NOMO-1 treated with DMSO at 0.1 percent for 48 hours (cell line): ENCODE measurements around the gene MCTP2.
A peak's percentile ranks its signal among the peaks of the same experiment; 100 is the strongest.

Source experiments
- DNase-seq: peaks from one replicate; lab custom pipeline; 2025; ENCODE audit not compliant: unreplicated experiment; lab: John Stamatoyannopoulos, UW

MCTP2 gene

GRCh38 chr15:94387442-94387841 lies 156.1 kb downstream of the MCTP2 start:
- DNase-seq, result no peak

DNA sequence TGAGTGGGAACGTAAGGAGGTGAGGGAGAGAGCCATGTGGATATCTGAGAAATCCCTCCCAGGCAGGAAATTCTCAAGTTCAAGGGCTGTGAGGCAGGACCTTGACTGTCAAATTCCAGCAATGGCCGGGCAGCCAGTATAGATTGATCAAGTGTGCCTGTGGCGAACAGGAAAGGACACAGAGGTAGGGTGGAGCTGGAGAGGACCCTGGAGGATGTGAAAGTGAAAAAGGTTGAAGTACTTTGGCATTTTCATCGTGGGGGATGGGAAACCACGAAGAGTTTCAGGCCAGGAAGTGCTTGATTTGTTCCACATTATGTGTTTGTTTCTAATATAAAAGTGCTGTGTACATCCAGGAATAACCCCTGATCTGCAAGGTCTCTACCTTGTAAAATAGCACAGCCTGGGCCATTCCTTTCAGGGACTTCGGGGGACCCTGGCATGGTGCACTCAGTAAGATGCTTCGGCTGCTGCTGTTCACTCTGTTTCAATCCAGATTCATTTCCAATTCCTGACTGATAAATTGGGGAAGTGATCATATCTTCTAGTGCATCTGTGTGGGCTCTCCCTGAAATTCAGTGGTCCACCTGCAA lies 156.6 kb downstream of the MCTP2 start:
- DNase-seq, result peak; percentile 86

DNA sequence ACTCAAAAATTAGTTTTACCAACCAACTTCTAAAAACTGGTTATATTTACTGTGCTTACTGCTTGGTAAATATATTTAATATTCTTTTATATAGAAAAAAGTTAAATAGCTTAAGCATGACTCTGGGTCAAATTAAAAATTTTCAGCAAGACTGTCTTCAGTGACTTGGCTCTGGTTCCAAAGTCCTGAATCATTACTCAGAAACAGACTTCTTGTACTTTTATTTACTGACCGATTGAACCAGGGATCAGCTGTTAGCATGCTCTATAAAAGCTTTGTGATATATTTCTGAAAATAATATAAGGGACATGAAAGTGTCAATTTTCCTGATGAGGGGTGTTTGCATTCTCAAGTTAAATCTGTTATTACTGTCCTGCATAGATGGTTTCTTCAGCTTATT lies 164.3 kb downstream of the MCTP2 start:
- DNase-seq, result no peak

GRCh38 chr15:94397337-94397736 lies 166.0 kb downstream of the MCTP2 start:
- no peak for DNase-seq

DNA sequence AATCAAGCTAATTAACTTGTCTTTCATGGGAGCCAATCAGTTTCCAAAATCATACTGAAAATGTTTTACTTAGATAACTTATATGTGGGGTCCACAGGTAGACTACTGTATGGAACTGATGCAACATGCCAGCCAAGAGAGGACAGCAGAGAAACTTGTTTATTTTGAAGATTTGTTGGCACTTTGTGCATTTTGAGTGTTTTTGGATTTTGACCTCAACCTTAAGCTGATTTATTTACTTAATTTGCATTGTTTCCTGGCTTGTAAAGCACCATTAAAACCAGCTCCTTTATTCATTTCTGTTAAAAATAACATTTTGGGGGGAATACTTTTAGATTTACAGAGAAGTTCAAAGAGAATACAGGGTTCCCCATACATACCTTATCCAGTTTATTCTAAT lies 166.6 kb downstream of the MCTP2 start:
- no peak for DNase-seq

DNA sequence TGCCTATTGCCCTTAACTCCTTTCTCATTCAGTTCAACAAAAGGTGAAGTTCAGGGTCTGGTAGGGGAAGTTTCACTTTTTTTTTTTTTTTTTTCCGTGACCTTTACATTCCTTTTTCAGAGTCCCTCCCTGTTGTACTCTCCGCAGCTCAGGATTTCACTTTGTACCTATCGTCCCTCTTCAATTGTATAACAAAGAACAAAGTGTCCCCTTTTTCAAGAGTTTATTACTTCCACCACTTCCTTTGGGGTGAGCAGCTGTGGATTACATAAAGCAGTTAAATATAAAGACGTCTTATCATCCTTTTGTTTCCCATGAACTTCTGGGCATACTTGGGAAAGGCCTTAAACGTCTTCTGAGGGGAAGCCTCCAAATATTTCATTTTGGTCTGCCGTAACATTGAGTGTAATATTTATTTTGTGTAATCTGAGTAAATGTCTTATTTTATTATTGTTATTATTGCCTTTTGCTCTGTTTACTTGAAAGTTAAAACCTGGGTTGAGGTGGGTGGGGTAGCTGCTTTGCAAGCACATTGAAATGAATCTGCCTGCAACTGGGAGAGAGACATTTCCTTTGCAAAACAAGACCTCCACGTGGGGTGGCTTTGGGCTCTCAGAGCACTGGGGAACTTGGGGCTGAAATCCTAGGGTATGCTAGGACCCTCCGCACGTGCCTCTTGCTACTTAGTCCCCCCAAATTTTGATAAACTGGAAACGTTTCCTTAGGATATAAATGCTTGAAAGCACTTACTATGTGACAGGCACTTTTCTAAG lies 169.4 kb downstream of the MCTP2 start:
- no peak for DNase-seq

DNA sequence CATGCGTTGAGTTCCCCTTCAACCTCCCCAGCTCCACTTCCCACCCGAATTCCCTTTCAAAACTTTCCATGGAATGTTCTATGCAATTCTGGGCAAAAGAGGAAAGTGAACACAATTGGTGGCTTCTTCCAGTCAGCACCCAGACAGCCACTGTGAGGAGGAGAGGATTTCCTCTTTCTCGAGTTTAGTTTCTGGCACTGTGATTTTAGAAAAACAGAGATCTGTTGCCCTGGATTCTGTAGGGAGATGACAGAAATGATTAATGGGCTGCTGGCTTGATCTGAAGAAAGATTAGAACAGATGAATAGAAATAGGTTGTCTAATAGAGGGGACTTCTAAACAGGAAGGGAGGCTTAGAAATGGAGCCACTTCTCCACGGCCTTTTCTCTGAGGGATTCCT lies 172.0 kb downstream of the MCTP2 start:
- no peak for DNase-seq

DNA sequence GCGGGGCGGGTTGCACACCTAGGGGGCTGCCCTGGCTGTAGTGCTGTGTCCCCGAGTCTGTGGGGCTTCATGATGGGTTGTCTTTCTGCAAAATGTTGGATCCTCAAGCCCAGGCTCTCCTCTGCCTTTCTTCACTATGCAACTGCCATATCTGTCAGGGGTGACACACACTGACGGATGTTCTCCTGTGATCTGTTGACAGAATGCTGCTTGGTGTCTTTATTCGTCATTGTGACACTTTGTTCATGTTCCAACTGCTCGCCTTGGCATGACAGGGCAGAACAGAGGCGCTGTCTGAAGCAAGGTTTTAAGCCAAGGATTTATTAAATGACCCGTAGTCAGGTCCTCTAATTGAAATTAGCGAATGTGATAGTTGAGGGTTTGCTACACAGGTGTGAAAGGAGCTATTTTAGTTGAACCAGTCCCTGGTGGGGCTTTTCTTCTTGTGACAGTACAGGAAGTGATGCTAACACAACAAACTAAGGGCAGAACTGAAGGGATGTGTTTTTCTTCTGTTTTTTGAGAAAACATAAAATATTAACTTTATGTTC lies 173.4 kb downstream of the MCTP2 start:
- DNase-seq, result no peak

DNA sequence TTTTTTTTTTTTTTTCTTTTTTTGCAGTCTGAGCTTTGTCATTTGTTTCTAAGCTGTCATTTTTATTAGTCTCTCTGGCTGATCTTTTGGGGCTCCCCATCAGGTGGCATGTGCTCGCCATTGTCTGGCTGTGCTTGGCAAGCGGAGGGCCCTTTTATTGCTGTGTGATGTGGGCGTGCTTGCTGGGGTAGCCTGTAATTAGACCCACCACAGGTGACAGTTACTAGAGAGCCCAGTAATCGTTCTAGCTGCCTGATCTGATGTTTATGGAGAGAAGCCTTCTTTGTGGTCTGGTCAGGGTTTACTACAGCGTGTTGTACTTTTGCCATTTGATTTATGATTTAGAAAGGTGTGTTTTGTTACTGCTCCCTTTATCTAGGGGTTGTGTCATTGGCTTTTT lies 179.9 kb downstream of the MCTP2 start:
- no peak for DNase-seq

- DNase-seq, result no peak
Measured at GRCh38 chr15:94411846-94412245, 180.5 kb downstream of the MCTP2 start.

DNA sequence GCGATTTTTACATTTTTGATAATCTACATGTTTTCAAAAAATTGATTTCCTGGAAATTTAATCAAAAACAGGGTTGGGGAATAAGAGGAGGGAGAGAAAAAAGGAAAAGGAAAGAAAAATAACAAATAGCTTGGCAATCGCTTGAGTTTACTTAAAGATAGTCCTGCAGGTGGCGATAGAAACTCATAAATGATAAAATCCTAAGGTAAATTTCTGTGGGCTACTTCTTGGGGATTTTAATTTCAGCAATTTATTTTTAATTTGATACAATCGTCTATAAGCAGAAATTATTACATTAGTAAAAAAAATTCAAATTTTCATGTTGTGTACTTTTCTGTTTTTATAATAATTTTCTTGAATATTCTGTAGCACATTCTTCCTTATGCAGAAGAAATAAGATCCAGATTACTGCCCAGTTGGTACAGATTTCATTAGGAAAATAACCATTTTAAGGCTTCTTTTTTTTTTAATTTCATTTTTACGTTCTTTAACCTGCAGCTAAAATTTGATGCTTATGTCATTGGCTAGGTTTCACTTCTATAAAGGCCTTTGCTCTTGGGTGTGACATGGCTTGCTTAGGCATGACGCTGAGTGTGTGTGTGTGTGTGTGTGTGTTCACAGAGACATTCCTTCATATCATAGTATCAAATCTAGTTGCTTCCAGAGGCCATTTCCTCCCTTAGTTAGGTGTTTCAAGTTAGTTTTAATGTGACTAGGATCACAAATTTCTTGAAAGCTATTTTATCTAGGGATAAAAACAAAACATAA lies 181.8 kb downstream of the MCTP2 start:
- peak; percentile 3 for DNase-seq

GRCh38 chr15:94414916-94415315 lies 183.6 kb downstream of the MCTP2 start:
- no peak for DNase-seq

DNA sequence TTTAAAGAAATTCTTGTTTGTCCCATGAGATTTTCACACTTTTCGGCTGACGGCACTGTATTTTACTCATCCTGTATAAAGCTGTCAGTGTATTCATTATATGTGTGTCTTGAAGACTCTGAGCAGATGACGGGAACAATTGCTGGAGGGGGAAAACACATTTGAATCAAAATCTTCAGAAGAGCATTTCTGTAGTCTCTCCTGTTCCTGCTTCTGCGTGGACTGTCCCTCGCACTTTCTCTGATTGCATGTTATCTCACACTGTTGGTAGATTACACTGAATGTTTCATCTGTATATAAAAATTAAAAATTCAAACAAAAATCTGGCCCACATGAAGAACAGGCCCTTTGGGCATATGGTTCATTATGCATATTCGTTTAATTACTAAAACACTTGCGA lies 184.9 kb downstream of the MCTP2 start:
- DNase-seq, result no peak

DNA sequence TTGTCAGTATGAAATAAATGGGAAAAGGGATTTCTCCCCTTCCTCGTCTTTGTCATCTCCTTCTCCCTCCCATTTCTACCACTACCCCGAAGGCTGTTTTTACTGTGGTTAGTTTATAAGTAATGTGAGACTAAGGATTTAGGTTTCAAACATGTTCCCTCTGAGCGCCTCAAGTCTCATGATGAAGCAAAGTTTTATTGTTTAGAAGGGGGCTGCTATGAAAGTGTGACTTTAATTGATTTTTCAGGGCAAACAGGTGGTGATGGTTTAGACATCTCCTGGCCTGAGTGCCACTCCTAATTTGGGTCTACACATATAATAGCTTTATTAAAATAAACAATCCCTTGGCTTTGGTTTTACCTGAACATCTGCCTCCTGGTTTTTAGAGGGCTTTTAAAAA lies 185.5 kb downstream of the MCTP2 start:
- DNase-seq, result no peak

- no peak for DNase-seq
Measured at GRCh38 chr15:94417501-94418293, 186.3 kb downstream of the MCTP2 start.

DNA sequence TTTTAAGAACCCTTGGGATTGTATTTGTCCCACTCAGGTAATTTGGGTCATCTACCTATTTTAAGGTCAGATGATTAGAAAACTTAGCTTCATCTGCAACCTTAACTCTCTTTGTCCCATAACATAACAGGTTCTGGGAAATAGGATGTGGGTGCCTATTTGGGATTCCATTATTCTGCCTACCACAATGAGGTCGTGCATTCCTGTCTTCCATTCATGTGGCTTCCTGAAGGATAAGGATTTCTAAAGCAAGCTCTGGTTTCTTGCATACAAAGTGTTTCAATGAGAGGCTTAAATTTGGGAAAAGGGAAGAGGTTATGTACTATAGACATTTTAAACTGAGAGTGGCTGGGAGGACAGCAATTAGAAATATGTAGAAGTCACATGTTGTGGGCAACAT lies 190.3 kb downstream of the MCTP2 start:
- no peak for DNase-seq

GRCh38 chr15:94432279-94432678 lies 200.9 kb downstream of the MCTP2 start:
- DNase-seq, result no peak

DNA sequence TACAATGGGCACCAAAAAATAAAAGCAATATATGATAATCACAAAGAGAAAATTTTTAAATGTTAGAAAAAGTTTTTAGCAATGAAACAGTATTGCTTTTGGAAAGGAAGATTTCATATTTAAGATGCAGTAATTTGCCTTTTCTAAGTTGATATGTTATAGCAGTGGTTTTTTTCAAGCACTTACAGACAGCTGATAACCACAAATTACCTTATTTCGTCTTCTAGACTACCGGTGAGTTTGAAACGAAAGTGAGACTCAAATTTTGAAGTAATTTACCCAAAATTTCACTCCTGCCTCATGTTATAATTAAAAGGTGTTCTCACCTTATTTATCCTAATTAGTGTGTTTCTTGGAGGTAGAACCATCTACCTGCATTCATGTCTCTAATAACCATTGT lies 207.8 kb downstream of the MCTP2 start:
- DNase-seq, result no peak

DNA sequence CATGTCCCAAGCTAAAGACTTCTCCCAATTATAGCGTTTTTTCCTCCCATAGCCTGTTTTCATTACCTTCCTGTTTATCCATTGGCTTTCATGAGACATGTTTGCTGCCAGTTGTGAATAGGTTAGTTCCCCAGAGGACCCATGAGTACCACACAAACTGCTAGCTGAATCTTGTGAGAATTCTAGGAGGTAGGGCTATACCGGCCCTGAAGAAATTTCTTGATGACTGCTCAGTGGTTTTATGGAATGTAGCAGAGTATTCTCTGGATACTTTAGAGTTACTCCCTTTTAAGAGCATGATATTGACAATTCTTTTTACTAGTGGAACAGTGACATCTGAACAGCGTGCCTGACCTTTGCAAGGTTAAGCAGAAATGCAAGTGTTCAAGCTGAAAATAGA lies 210.4 kb downstream of the MCTP2 start:
- no peak for DNase-seq

GRCh38 chr15:94442480-94442879 lies 211.1 kb downstream of the MCTP2 start:
- DNase-seq, result no peak

DNA sequence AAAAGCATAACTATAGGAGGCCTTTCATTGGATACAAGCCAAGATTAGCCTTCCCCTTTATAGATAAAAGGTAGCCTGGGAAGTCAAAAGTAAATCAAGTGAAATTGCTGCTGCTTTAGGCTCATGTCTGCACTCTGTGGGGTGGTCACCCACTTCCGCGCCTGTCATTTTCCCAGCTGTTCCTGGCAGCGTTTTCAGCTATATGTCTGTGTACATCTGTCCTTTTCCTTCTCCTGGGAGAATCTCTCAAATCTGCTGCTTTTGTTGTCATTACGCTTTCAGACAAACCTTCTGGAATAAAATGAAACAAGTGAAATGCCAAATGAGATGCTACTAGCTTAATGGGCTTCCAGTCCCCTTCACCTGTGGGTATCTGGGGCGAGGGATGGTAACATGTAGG lies 211.8 kb downstream of the MCTP2 start:
- no peak for DNase-seq
